IPS-18c (cell line): ENCODE measurements around the gene TSKU.
A peak's percentile ranks its signal among the peaks of the same experiment; 100 is the strongest.
"Not testable (repeated sequence)": the region's sequence is repeated elsewhere in the genome, so short reads cannot be mapped to it uniquely, and the experiment has no call there.

ENCODE experiments used
- H3K4me3 ChIP-seq: 2 replicates; pipeline ENCODE4 v1.7.0; 2013; ENCODE audit warnings: low read depth, mild to moderate bottlenecking, low read length, moderate library complexity; ENCODE audit not compliant: insufficient read depth
- H3K9me3 ChIP-seq: one replicate; pipeline ENCODE4 v1.6.1; 2013; ENCODE audit warnings: mild to moderate bottlenecking, low read length, moderate library complexity; ENCODE audit not compliant: control insufficient read depth, insufficient read depth

The TSKU gene, protein sequence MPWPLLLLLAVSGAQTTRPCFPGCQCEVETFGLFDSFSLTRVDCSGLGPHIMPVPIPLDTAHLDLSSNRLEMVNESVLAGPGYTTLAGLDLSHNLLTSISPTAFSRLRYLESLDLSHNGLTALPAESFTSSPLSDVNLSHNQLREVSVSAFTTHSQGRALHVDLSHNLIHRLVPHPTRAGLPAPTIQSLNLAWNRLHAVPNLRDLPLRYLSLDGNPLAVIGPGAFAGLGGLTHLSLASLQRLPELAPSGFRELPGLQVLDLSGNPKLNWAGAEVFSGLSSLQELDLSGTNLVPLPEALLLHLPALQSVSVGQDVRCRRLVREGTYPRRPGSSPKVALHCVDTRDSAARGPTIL

GRCh38 chr11:76783294-76783895 lies at the start of gene TSKU:
TSKU (plus strand) TSS chr11:76783356; CDS start chr11:76795617, 12,261 bp downstream.
- H3K4me3 ChIP-seq = peak within 1 kb of the TSS; percentile 95

DNA sequence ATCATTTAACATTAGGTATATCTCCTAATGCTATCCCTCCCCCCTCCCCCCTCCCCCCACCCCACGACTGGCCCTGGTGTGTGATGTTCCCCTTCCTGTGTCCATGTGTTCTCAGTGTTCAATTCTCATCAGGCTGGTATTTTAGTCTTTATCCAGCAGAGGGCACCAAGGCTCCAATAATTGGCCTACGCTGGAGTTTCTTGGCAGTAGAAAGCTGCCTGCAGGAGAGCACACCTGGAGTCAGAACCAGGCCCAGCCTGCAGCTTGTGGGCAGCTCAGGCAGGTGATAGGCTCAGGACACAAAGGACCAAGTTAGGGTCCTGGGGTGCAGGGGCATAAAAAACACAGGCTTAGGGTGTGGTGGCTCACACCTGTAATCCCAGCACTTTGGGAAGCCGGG lies 49.2 kb upstream of the TSKU start:
- not testable (repeated sequence) for H3K4me3 ChIP-seq, H3K9me3 ChIP-seq

More at GRCh38 chr11:76783294-76783895, at the start of gene TSKU:
- H3K9me3 ChIP-seq = no peaks in the 10 kb centered on the region

- H3K4me3 ChIP-seq = no peak overlapping the region
Measured at GRCh38 chr11:76734456-76735420, 48.4 kb upstream of the TSKU start.

GRCh38 chr11:76735841-76736240 lies 47.3 kb upstream of the TSKU start:
- Histone ChIP-seq H3K4me3 (no peak overlapping the region), H3K9me3 (no peaks in the 10 kb centered on the region)

More at GRCh38 chr11:76734456-76735420, 48.4 kb upstream of the TSKU start:
- H3K9me3 ChIP-seq = no peaks in the 10 kb centered on the region

GRCh38 chr11:76736266-76736665 lies 46.9 kb upstream of the TSKU start:
- Histone ChIP-seq H3K9me3 (no peaks in the 10 kb centered on the region), H3K4me3 (no peak overlapping the region)

GRCh38 chr11:76736773-76737495 lies 46.2 kb upstream of the TSKU start:
- H3K4me3 ChIP-seq = no peak overlapping the region
- H3K9me3 ChIP-seq = no peaks in the 10 kb centered on the region

GRCh38 chr11:76738618-76739240 lies 44.4 kb upstream of the TSKU start:
- no peaks in the 10 kb centered on the region for H3K9me3 ChIP-seq
- no peak overlapping the region for H3K4me3 ChIP-seq

DNA sequence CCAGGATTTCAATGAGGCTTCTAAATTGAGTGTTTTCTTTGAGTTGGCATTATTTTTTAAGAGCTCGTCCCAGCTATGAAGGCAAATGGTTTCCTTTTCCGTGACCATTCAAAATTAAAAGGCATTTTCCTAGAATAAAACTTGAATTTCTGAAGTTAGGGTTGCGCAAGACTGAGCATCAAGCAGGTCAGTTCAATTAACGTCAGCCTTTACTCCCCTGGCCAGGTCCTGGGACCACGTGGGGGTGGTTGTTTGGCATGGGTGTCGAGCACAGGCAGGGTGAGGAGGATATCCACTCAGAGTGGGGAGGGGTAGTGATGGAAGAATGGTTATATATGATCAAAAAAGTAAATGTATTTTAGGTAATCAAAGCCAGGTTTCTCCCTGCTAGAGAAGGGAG lies 43.4 kb upstream of the TSKU start:
- Histone ChIP-seq H3K9me3 (no peaks in the 10 kb centered on the region), H3K4me3 (no peak overlapping the region)

DNA sequence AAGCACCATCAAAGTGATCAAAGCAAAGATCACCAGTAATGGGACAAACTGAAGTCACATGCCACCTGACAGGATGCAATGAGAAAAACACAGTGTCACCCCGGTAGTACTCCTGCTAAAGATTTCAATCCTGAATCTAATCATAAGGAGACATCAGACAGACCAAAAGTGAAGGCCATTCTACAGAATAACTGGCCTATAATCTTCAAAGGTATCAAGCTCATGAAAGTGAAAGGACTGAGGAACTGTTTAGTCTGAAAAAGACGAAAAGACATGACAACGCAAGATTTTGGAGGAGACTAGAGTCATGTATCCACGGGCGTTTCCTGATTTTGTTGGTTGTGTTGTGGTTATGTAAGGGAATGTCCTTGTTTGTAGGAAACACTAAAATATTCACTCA lies 42.4 kb upstream of the TSKU start:
- Histone ChIP-seq H3K9me3 (no peaks in the 10 kb centered on the region), H3K4me3 (no peak overlapping the region)

- Histone ChIP-seq H3K9me3 (no peaks in the 10 kb centered on the region), H3K4me3 (no peak overlapping the region)
Measured at GRCh38 chr11:76742902-76743301, 40.3 kb upstream of the TSKU start.

DNA sequence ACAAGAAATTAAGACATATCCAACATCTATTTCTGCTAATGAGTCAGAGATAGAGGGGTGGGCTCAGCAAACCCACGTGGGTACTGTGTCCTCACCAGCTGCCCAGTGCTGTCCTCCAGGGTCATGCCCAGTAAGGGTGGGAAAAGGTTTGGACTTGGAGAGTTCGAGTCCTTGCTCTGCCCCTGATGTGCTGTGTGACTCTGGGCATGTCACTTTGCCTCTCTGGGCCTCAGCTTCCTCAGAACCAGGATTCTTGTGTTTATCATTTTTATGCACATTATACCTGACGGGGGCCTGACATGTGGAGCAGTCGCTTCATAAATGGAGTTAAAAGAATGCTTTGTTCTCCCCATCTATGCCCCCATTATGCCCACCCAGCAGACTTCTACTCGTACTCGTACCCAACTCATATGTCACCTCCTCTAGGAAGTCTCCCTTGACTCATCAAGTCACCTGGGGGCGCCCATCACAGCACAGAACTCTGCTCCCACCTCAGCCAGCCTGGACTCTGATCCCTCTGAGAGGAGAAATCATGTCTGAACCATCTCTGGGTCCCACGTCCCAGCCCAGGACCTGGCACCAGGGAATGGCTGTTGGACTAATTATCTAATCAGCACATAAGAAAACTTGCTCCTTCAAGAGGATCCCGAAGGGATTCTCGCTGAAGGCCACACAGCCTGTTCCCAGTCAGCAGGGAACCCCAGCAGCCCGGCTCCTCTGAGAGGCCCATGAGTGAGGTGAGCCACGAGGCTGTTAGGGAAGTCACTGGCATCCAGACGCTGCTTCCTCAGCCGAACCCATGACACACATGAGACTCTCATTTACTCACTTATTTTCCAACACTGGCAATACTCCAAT lies 38.7 kb upstream of the TSKU start:
- no peak overlapping the region for H3K4me3 ChIP-seq
- H3K9me3 ChIP-seq = no peaks in the 10 kb centered on the region

- H3K4me3 ChIP-seq = no peak overlapping the region
- no peaks in the 10 kb centered on the region for H3K9me3 ChIP-seq
Measured at GRCh38 chr11:76745044-76745376, 38.1 kb upstream of the TSKU start.

DNA sequence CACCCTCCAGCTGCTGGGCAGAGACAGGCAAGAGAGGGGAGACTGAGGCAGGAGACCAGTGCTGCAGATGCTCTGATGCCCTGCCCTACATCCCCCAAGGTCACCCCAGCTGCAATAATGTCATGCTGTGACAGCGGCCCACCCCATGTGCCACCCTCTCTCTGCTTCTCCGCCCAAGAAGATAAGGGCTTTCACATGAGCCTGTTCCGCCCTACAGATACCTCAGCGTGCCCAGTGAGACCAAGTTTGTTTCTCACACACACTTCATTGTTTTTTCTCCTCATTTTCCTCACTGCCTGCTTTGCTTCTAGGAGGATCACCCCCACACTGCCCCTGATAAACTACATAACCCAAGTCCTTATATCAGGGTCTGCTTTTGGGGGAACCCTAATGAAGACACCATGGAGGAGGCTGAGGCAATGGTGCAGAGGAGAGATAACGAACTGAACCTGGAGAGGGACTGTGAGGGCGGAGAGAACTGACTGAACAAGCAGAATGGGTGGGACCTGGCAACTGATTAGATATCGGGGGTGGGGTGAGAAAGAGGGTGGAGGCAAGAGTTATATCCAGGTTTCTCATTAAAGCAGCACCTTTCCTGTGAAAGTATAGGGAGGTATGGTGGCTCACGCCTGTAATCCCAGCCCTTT lies 37.5 kb upstream of the TSKU start:
- no peaks in the 10 kb centered on the region for H3K9me3 ChIP-seq
- no peak overlapping the region for H3K4me3 ChIP-seq

DNA sequence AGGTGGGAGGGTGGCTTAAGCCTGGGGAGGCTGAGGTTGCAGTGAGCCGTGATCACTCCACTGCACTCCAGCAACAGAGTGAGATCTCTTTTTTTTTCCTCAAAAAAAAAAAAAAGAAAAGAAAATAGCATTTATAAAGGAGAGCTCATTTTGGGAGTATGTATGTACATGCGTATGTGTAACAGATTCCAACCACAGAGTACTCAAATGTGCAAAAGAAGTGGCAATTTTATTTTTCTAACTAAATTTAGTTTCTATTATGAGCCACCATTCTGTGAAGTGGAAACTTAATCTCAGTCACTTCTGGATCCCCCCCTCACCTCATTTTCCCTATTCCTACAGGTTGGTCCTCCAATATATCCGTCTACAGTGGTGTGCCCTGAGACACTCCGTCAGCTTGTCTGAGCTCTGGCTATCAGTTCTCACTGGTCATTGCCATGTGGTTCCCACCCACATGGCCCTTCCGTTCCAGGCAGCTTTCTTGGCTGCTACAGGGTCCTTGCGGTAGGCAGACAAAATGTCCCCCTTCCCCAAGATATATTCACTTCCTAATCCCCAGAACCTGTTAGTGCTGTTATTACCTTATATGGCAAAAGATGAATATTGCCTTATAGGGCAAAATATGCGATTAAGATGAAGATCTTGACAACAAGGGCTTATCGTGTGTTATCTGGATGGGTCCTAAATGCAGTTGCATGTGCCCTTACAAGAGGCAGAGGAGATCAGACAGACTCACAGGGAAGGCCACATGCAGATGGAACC lies 35.8 kb upstream of the TSKU start:
- Histone ChIP-seq H3K4me3 (no peak overlapping the region), H3K9me3 (no peaks in the 10 kb centered on the region)
